A549 (cell line): Measurements from ENCODE around the gene TTLL11. TPM values are rescaled to one million over a fixed set of nuclear protein-coding genes. Genes with fewer than 3 reads are reported as not detected.
A peak's percentile ranks its signal among the peaks of the same experiment; 100 is the strongest.
"Not testable (repeated sequence)": the region's sequence is repeated elsewhere in the genome, so short reads cannot be mapped to it uniquely, and the experiment has no call there.

ENCODE experiments used
- ATAC-seq, 2 experiments: fragments of 200-7000 bp in 1 of 2; fragments of >200 bp in 1 of 2; cut with Nextera tagmentation in 1 of 2; cut with Tn5 transposase in 1 of 2; 3 replicates each; pipeline versions ENCODE4 v1.8.0 to v1.9.1; 2018 to 2020; ENCODE audit warnings: mild to moderate bottlenecking in 1 of 2, moderate library complexity in 1 of 2
- CTCF ChIA-PET: fragments of 300-600 bp; sonication (Branson Sonifier 250); formaldehyde crosslinking; extraction: SDS; loops from one replicate; lab custom pipeline; 2021; ENCODE audit warnings: antibody characterized with exemption, inconsistent platforms; lab: Yijun Ruan, JAX
- POLR2A ChIA-PET: fragments of 350-600 bp; formaldehyde crosslinking; extraction: SDS; loops from one replicate; lab custom pipeline; 2021; ENCODE audit warnings: antibody characterized with exemption, inconsistent platforms; lab: Yijun Ruan, JAX
- DNase-seq, 2 experiments: peaks; one replicate each; pipeline versions ENCODE4 v3.0.0 to v3.0.0-alpha.2; 2011 to 2016; ENCODE audit warnings: low read depth in 1 of 2, low spot score in 1 of 2
- FAIRE-seq: peaks from 2 replicates; lab custom pipeline; 2011; peaks lifted over from hg19 to GRCh38; lab: Jason Lieb, UNC
- H3K27ac ChIP-seq, 2 experiments: fragments of >200 bp; sonication (Bioruptor Twin); formaldehyde crosslinking; 3 replicates each; pipeline ENCODE4 v1.5.1; 2016 to 2017
- H3K4me1 ChIP-seq: fragments of >200 bp; sonication (Bioruptor Twin); formaldehyde crosslinking; 3 replicates; pipeline ENCODE4 v1.6.1; 2016
- H3K4me2 ChIP-seq: fragments of >200 bp; sonication (Bioruptor Twin); formaldehyde crosslinking; 3 replicates; pipeline ENCODE4 v1.6.1; 2016
- H3K4me3 ChIP-seq: fragments of >200 bp; sonication (Bioruptor Twin); formaldehyde crosslinking; 3 replicates; pipeline ENCODE4 v1.5.1; 2016
- H3K9me3 ChIP-seq: fragments of >200 bp; sonication (Bioruptor Twin); formaldehyde crosslinking; 3 replicates; pipeline ENCODE4 v1.6.1; 2016
- CBX2 ChIP-seq: fragments of 200-600 bp; sonication (generic); IDR thresholded peaks from 2 replicates; pipeline ENCODE4 v1.6.1; 2016; ENCODE audit warnings: low read depth, mild to moderate bottlenecking, borderline replicate concordance
- CEBPB ChIP-seq, 2 experiments: fragments of >200 bp in 1 of 2; sonication (Bioruptor Twin) in 1 of 2; formaldehyde crosslinking in 1 of 2; IDR thresholded peaks; 2 replicates each; pipeline ENCODE4 v1.6.1; 2012 to 2016
- CHD4 ChIP-seq: fragments of 200-600 bp; sonication (generic); IDR thresholded peaks from 2 replicates; pipeline ENCODE4 v1.6.1; 2016; ENCODE audit warnings: antibody characterized with exemption, mild to moderate bottlenecking, borderline replicate concordance
- GATA3 ChIP-seq: IDR thresholded peaks from 2 replicates; pipeline ENCODE4 v1.6.1; 2012; ENCODE audit warnings: borderline replicate concordance
- HDAC2 ChIP-seq: fragments of 200-600 bp; sonication (generic); IDR thresholded peaks from 2 replicates; pipeline ENCODE4 v1.6.1; 2016
- KDM5A ChIP-seq: fragments of 200-600 bp; sonication (generic); IDR thresholded peaks from 2 replicates; pipeline ENCODE4 v1.6.1; 2016; ENCODE audit warnings: antibody characterized with exemption, mild to moderate bottlenecking
- NPAS2 ChIP-seq: fragments of 250-450 bp; sonication (Bioruptor Pico); IDR thresholded peaks from 2 replicates; pipeline ENCODE4 v1.8.0; 2022; ENCODE audit warnings: mild to moderate bottlenecking, moderate library complexity, borderline replicate concordance
- POLR2A ChIP-seq: IDR thresholded peaks from 2 replicates; pipeline ENCODE4 v1.6.1; 2012; ENCODE audit warnings: mild to moderate bottlenecking, low read length
- POLR2AphosphoS2 ChIP-seq: conservative IDR thresholded peaks from 2 replicates; pipeline ENCODE4 v1.6.1; 2012; ENCODE audit warnings: low read length, improper control_type of control experiment, inconsistent platforms
- TP53 ChIP-seq: fragments of 250-450 bp; sonication (Bioruptor Pico); IDR thresholded peaks from 2 replicates; pipeline ENCODE4 v1.5.0; 2021; ENCODE audit warnings: mild to moderate bottlenecking, moderate library complexity
- WGBS: methylation state at CpG from one replicate; pipeline ENCODE4 v1.1.6; 2017; ENCODE audit errors: missing lambda C conversion rate; 5-methylcytosine and 5-hydroxymethylcytosine counted together
- polyA plus RNA-seq, 4 experiments: library from polyadenylated mRNA; depleted of rRNA in 3 of 4; stranded (reverse); fragments of >200 nt; fragmentation: RNase III in 1 of 4; extraction: RNeasy Plus Mini Kit Qiagen cat#74134 plus additional on column Dnase treatment in 1 of 4; gene quantifications; 2 replicates in 3 of 4; 3 replicates in 1 of 4; pipeline ENCODE4 v1.2.3, GENCODE V29; 2011 to 2017
- TF ChIP-seq, protein P1 (sequence below): fragments of >200 bp; sonication (Bioruptor Twin); formaldehyde crosslinking; IDR thresholded peaks from 3 replicates; pipeline ENCODE4 v1.5.1; 2016
- TF ChIP-seq, protein P2 (sequence below): fragments of 250-450 bp; sonication (Bioruptor Pico); IDR thresholded peaks from 2 replicates; pipeline ENCODE4 v1.5.0; 2020; ENCODE audit warnings: low read depth, mild to moderate bottlenecking, moderate library complexity
- TF ChIP-seq, protein P3 (sequence below): IDR thresholded peaks from 2 replicates; pipeline ENCODE4 v1.6.1; 2012
- TF ChIP-seq, protein P4 (sequence below): fragments of 450-650 bp; IDR thresholded peaks from 2 replicates; pipeline ENCODE4 v1.6.1; 2014; ENCODE audit warnings: antibody characterized with exemption
- TF ChIP-seq, protein P5 (sequence below): IDR thresholded peaks from 2 replicates; pipeline ENCODE4 v1.6.1; 2012; ENCODE audit warnings: low read depth, borderline replicate concordance
- TF ChIP-seq, protein P6 (sequence below): fragments of >200 bp; sonication (Bioruptor Twin); formaldehyde crosslinking; IDR thresholded peaks from 2 replicates; pipeline ENCODE4 v1.6.1; 2016
- TF ChIP-seq, protein P7 (sequence below): fragments of 250-450 bp; sonication (Bioruptor Pico); IDR thresholded peaks from 2 replicates; pipeline ENCODE4 v1.5.0; 2021; ENCODE audit warnings: mild to moderate bottlenecking, moderate library complexity, borderline replicate concordance

The TTLL11 gene
- polyA plus RNA-seq, 2 of the 4 experiments (the other 2 are of a cell fraction): 1.8 to 2.6 TPM

DNA sequence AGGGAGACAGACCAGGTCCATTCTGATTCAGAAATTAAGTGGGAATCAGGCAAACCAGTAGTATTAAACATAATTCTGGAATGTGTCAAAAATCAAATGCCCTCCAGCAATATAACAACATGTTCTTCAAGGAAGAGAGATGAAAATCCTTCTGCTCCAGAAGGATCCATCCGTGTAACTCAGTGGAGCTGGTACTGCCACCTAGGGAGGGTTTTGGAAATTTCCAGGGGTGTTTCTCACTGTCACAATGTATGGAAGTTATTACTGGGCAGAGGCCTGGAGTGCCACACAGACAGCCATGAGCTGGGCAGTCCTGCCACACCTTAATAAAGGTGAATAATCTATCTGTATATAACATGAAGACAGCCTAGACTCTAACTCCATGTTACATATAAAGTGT lies 87.5 kb downstream of the TTLL11 start (continued):
- TF ChIP-seq, protein P1, sequence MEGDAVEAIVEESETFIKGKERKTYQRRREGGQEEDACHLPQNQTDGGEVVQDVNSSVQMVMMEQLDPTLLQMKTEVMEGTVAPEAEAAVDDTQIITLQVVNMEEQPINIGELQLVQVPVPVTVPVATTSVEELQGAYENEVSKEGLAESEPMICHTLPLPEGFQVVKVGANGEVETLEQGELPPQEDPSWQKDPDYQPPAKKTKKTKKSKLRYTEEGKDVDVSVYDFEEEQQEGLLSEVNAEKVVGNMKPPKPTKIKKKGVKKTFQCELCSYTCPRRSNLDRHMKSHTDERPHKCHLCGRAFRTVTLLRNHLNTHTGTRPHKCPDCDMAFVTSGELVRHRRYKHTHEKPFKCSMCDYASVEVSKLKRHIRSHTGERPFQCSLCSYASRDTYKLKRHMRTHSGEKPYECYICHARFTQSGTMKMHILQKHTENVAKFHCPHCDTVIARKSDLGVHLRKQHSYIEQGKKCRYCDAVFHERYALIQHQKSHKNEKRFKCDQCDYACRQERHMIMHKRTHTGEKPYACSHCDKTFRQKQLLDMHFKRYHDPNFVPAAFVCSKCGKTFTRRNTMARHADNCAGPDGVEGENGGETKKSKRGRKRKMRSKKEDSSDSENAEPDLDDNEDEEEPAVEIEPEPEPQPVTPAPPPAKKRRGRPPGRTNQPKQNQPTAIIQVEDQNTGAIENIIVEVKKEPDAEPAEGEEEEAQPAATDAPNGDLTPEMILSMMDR: peak; percentile 57
- TF ChIP-seq, protein P2, sequence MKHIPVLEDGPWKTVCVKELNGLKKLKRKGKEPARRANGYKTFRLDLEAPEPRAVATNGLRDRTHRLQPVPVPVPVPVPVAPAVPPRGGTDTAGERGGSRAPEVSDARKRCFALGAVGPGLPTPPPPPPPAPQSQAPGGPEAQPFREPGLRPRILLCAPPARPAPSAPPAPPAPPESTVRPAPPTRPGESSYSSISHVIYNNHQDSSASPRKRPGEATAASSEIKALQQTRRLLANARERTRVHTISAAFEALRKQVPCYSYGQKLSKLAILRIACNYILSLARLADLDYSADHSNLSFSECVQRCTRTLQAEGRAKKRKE (CRISPR knock-in tag): no peak

DNA sequence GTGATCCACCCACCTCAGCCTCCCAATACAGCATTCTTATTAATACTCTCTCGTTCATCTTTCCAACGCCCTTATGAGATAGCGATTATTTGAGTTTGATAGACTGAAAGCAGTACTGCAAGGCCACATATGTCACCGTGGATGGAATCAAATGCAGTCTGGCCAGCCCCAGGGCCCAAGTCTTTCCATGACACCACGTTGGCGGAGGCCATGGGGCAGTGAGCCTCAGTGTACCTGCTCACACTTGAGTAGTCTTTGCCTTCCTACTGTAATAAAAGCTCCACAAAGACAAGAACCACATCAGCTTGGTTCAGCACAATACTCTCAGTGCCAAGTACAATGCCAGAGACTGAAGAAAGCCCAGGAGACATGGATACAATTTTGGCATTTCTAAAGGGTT lies 88.5 kb downstream of the TTLL11 start:
- no peak for TF ChIP-seq HDAC2
- TF ChIP-seq, protein P3, sequence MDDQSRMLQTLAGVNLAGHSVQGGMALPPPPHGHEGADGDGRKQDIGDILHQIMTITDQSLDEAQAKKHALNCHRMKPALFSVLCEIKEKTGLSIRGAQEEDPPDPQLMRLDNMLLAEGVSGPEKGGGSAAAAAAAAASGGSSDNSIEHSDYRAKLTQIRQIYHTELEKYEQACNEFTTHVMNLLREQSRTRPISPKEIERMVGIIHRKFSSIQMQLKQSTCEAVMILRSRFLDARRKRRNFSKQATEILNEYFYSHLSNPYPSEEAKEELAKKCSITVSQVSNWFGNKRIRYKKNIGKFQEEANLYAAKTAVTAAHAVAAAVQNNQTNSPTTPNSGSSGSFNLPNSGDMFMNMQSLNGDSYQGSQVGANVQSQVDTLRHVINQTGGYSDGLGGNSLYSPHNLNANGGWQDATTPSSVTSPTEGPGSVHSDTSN: no peak
- no peak for TF ChIP-seq GATA3
- Histone ChIP-seq H3K27ac (no peak overlapping the region), H3K4me2 (no peak overlapping the region), H3K9me3 (no peaks in the 10 kb centered on the region), H3K4me3 (no peak overlapping the region), H3K4me1 (peaks cover 19% of the 10 kb centered on the region)
- ChIA-PET CTCF (interaction anchor here (0.8 kb wide), 1 partner anchor 9 kb away, joined by 3 read pairs; no protein-coding TSS in a partner anchor), POLR2A (no interaction called here)
- no peak for DNase-seq
- WGBS: 86% methylated on average over 5 of the region's 6 CpGs
- no peak for ATAC-seq
- no peak for FAIRE-seq

DNA sequence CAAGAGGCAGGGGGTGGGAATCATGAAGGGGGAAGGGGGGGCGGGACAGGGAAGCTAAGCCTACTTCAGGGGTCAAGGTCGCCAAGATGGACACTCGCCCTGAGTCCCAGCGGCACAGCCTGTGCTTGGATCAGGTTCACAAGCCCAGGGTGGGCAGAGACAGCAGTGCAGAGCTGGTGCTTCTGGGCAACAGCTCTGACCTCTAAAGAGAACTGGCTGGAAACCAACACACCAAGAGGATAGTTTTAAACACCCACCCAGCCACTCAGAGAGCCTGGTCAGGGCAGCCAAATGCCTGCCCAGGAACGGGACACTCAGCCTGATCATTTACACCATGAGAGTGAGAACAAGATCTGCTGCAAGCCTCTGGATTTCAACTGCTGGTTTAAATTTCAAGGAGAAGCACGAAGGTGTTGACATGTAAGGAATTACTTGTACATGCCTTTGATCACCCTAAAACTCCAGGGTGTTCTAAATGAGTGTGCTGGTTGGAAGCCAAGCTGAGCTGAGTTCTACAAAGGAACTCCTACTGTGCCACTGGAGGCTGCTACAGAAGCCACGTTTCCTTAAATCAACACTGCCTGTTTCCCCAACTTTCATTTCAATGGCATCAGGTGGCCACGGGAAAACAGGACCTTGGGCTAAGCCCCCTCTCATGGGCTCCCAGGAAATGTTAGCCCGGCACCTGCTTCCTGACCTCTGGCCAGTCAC lies 91.5 kb downstream of the TTLL11 start:
- ChIA-PET POLR2A (no interaction called here), CTCF (interaction anchor here (0.9 to 2.4 kb wide), 8 partner anchors 8 to 456 kb away, joined by 3 to 7 read pairs (median 3); no protein-coding TSS in a partner anchor)
- peak in 1 of 2 experiments; percentile 30 for DNase-seq
- ATAC-seq: peak in 1 of 2 experiments; percentile 31; a peak in 2 of 6 replicates
- H3K27ac ChIP-seq: peak overlapping the region; percentile 21 to 65; a peak in 4 of 6 replicates
- peak overlapping the region; percentile 56 for H3K4me2 ChIP-seq
- H3K4me1 ChIP-seq: peaks cover 19% of the 10 kb centered on the region
- TF ChIP-seq CBX2: no peak
- TF ChIP-seq, protein P4, sequence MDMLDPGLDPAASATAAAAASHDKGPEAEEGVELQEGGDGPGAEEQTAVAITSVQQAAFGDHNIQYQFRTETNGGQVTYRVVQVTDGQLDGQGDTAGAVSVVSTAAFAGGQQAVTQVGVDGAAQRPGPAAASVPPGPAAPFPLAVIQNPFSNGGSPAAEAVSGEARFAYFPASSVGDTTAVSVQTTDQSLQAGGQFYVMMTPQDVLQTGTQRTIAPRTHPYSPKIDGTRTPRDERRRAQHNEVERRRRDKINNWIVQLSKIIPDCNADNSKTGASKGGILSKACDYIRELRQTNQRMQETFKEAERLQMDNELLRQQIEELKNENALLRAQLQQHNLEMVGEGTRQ: no peak
- no peak for TF ChIP-seq TP53 (CRISPR knock-in tag)
- TF ChIP-seq, protein P5, sequence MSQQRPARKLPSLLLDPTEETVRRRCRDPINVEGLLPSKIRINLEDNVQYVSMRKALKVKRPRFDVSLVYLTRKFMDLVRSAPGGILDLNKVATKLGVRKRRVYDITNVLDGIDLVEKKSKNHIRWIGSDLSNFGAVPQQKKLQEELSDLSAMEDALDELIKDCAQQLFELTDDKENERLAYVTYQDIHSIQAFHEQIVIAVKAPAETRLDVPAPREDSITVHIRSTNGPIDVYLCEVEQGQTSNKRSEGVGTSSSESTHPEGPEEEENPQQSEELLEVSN: no peak
- no peak for TF ChIP-seq NPAS2 (CRISPR knock-in tag)
- TF ChIP-seq, protein P6, sequence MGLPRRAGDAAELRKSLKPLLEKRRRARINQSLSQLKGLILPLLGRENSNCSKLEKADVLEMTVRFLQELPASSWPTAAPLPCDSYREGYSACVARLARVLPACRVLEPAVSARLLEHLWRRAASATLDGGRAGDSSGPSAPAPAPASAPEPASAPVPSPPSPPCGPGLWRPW: no peak
- no peak for TF ChIP-seq CHD4
- TF ChIP-seq POLR2AphosphoS2: no peak
- TF ChIP-seq, protein P7, sequence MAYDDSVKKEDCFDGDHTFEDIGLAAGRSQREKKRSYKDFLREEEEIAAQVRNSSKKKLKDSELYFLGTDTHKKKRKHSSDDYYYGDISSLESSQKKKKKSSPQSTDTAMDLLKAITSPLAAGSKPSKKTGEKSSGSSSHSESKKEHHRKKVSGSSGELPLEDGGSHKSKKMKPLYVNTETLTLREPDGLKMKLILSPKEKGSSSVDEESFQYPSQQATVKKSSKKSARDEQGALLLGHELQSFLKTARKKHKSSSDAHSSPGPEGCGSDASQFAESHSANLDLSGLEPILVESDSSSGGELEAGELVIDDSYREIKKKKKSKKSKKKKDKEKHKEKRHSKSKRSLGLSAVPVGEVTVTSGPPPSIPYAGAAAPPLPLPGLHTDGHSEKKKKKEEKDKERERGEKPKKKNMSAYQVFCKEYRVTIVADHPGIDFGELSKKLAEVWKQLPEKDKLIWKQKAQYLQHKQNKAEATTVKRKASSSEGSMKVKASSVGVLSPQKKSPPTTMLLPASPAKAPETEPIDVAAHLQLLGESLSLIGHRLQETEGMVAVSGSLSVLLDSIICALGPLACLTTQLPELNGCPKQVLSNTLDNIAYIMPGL: no peak
- TF ChIP-seq KDM5A: no peak
- TF ChIP-seq CEBPB (IDR thresholded peaks at IDR 0.05): no peak
- TF ChIP-seq, protein P3: no peak
- TF ChIP-seq POLR2A: no peak
- WGBS: 47% methylated on average over 8 of the region's 9 CpGs
- H3K4me3 ChIP-seq: no peak overlapping the region
- no peaks in the 10 kb centered on the region for H3K9me3 ChIP-seq
- FAIRE-seq: no peak

DNA sequence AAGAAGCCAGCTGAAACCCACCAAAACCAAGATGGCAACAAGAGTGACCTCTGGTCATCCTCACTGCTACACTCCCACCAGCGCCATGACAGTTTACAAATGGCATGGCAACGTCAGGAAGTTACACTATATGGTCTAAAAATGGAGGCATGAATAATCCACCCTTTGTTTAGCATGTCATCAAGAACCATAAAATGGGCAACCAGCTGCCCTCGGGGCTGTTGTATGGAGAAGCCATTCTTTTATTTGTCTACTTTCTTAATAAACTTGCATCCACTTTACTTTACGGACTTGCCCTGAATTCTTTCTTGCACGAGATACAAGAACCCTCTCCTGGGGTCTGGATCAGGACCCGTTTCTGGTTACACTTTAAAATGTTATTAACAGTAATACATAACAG lies 92.6 kb downstream of the TTLL11 start:
- 89% methylated on average over 6 of the region's 6 CpGs for WGBS
- POLR2A ChIA-PET, DNase-seq, H3K9me3 ChIP-seq, H3K4me2 ChIP-seq, H3K27ac ChIP-seq, FAIRE-seq, H3K4me3 ChIP-seq, ATAC-seq: not testable (repeated sequence)
- H3K4me1 ChIP-seq: peaks cover 19% of the 10 kb centered on the region
- CTCF ChIA-PET: interaction anchor here (0.6 to 2.4 kb wide), 4 partner anchors 7 to 1455 kb away, joined by 3 to 7 read pairs (median 4); no protein-coding TSS in a partner anchor
